H9 (cell line): Measurements from ENCODE around the gene TRUB2. TPM values are rescaled to one million over a fixed set of nuclear protein-coding genes. Genes with fewer than 3 reads are reported as not detected.

ENCODE experiments used
- DNase-seq: peaks from one replicate; pipeline ENCODE4 v3.0.0-alpha.2; 2017
- H2AFZ ChIP-seq: one replicate; pipeline ENCODE4 v1.6.1; 2013; ENCODE audit warnings: mild to moderate bottlenecking, low read length, control low read depth, moderate library complexity
- H2AK5ac ChIP-seq: 2 replicates; pipeline ENCODE4 v1.6.1; 2013; ENCODE audit warnings: low read length, control low read depth, mixed read lengths; ENCODE audit not compliant: insufficient read length
- H2BK120ac ChIP-seq: one replicate; pipeline ENCODE4 v1.6.1; 2013; ENCODE audit warnings: low read depth, mild to moderate bottlenecking, low read length, control low read depth, inconsistent platforms; ENCODE audit not compliant: poor library complexity, severe bottlenecking
- H2BK12ac ChIP-seq: 2 replicates; pipeline ENCODE4 v1.6.1; 2013; ENCODE audit warnings: low read length, control low read depth, mixed read lengths, low read depth; ENCODE audit not compliant: insufficient read length
- H2BK15ac ChIP-seq: 2 replicates; pipeline ENCODE4 v1.6.1; 2013; ENCODE audit warnings: low read depth, low read length, control low read depth
- H2BK20ac ChIP-seq: one replicate; pipeline ENCODE4 v1.6.1; 2013; ENCODE audit warnings: low read depth, mild to moderate bottlenecking, low read length, control low read depth, inconsistent platforms; ENCODE audit not compliant: poor library complexity, severe bottlenecking
- H2BK5ac ChIP-seq: 2 replicates; pipeline ENCODE4 v1.6.1; 2013; ENCODE audit warnings: low read length, control low read depth, mixed read lengths; ENCODE audit not compliant: insufficient read length
- H3K14ac ChIP-seq: 2 replicates; pipeline ENCODE4 v1.6.1; 2013; ENCODE audit warnings: low read length, control low read depth; ENCODE audit not compliant: insufficient read depth
- H3K18ac ChIP-seq: 2 replicates; pipeline ENCODE4 v1.6.1; 2013; ENCODE audit warnings: low read depth, mild to moderate bottlenecking, mixed read lengths, low read length, control low read depth; ENCODE audit not compliant: insufficient read length
- H3K23ac ChIP-seq: 2 replicates; pipeline ENCODE4 v1.6.1; 2013; ENCODE audit warnings: low read length, control low read depth, mixed read lengths, low read depth; ENCODE audit not compliant: insufficient read length
- H3K23me2 ChIP-seq: 2 replicates; pipeline ENCODE4 v1.6.1; 2013; ENCODE audit warnings: low read depth, mild to moderate bottlenecking, mixed read lengths, low read length, control low read depth; ENCODE audit not compliant: insufficient read length, poor library complexity, severe bottlenecking
- H3K27ac ChIP-seq: 2 replicates; pipeline ENCODE4 v1.5.1; 2013; ENCODE audit warnings: low read length, control low read depth, mixed read lengths, low read depth; ENCODE audit not compliant: insufficient read length
- H3K27me3 ChIP-seq: 2 replicates; pipeline ENCODE4 v1.6.1; 2013; ENCODE audit warnings: low read length, control low read depth, inconsistent platforms; ENCODE audit not compliant: insufficient read depth
- H3K4ac ChIP-seq: 2 replicates; pipeline ENCODE4 v1.6.1; 2013; ENCODE audit warnings: low read depth, mild to moderate bottlenecking, control low read depth, inconsistent platforms, low read length, moderate library complexity
- H3K4me1 ChIP-seq: 2 replicates; pipeline ENCODE4 v1.6.1; 2013; ENCODE audit warnings: low read length, control low read depth, inconsistent platforms; ENCODE audit not compliant: insufficient read depth
- H3K4me2 ChIP-seq: 2 replicates; pipeline ENCODE4 v1.6.1; 2013; ENCODE audit warnings: low read length, control low read depth, mixed read lengths; ENCODE audit not compliant: insufficient read length, insufficient read depth
- H3K56ac ChIP-seq: 2 replicates; pipeline ENCODE4 v1.6.1; 2013; ENCODE audit warnings: low read depth, mild to moderate bottlenecking, mixed read lengths, low read length, control low read depth; ENCODE audit not compliant: insufficient read length
- H3K79me1 ChIP-seq: 2 replicates; pipeline ENCODE4 v1.6.1; 2013; ENCODE audit warnings: low read depth, mild to moderate bottlenecking, moderate library complexity, low read length, control low read depth, inconsistent platforms; ENCODE audit not compliant: insufficient read depth, poor library complexity, severe bottlenecking
- H3K79me2 ChIP-seq: 2 replicates; pipeline ENCODE4 v1.6.1; 2013; ENCODE audit warnings: low read length, control low read depth, inconsistent platforms; ENCODE audit not compliant: insufficient read depth
- H3K9ac ChIP-seq: 2 replicates; pipeline ENCODE4 v1.6.1; 2013; ENCODE audit warnings: low read length, control low read depth, mixed read lengths; ENCODE audit not compliant: insufficient read length; ENCODE audit errors: extremely low read depth
- H3K9me3 ChIP-seq: one replicate; pipeline ENCODE4 v1.6.1; 2013; ENCODE audit warnings: low read depth, low read length, inconsistent platforms; ENCODE audit not compliant: control insufficient read depth
- H3T11ph ChIP-seq: one replicate; pipeline ENCODE4 v1.6.1; 2013; ENCODE audit warnings: mild to moderate bottlenecking, low read length, control low read depth, inconsistent platforms
- H4K20me1 ChIP-seq: one replicate; pipeline ENCODE4 v1.6.1; 2013; ENCODE audit not compliant: control insufficient read depth, insufficient read length, insufficient read depth
- H4K5ac ChIP-seq: 2 replicates; pipeline ENCODE4 v1.6.1; 2013; ENCODE audit warnings: low read depth, mild to moderate bottlenecking, mixed read lengths, low read length, control low read depth; ENCODE audit not compliant: insufficient read length
- H4K8ac ChIP-seq: replicated peaks from 2 replicates; pipeline ENCODE4 v1.6.1; 2013; ENCODE audit warnings: low read length, control low read depth, mixed read lengths, low read depth; ENCODE audit not compliant: insufficient read length
- H4K91ac ChIP-seq: 2 replicates; pipeline ENCODE4 v1.6.1; 2013; ENCODE audit warnings: low read depth, mild to moderate bottlenecking, moderate library complexity, mixed read lengths, low read length, control low read depth; ENCODE audit not compliant: insufficient read length
- H3K27ac Mint-ChIP-seq, 3 experiments: 2 replicates in 2 of 3; 3 replicates in 1 of 3; pipeline ENCODE4 v1.8.0; 2020 to 2021; ENCODE audit warnings: mixed read lengths in 3 of 3, mild to moderate bottlenecking in 1 of 3, moderate library complexity in 1 of 3
- H3K27me3 Mint-ChIP-seq: 2 replicates; pipeline ENCODE4 v1.8.0; 2021; ENCODE audit warnings: low read depth, mild to moderate bottlenecking, moderate library complexity, mixed read lengths
- H3K36me3 Mint-ChIP-seq, 3 experiments: 2 replicates in 2 of 3; 3 replicates in 1 of 3; pipeline ENCODE4 v1.8.0; 2020 to 2021; ENCODE audit warnings: low read depth in 3 of 3, mixed read lengths in 3 of 3; ENCODE audit not compliant: insufficient read depth in 1 of 3
- H3K4me1 Mint-ChIP-seq, 2 experiments: 2 replicates each; pipeline ENCODE4 v1.8.0; 2020; ENCODE audit warnings: mixed read lengths in 2 of 2
- H3K4me3 Mint-ChIP-seq, 2 experiments: 2 replicates in 1 of 2; 3 replicates in 1 of 2; pipeline ENCODE4 v1.8.0; 2020 to 2021; ENCODE audit warnings: mild to moderate bottlenecking in 2 of 2, mixed read lengths in 2 of 2, moderate library complexity in 1 of 2
- H3K9me3 Mint-ChIP-seq, 2 experiments: 2 replicates in 1 of 2; 3 replicates in 1 of 2; pipeline ENCODE4 v1.8.0; 2020; ENCODE audit warnings: mild to moderate bottlenecking in 2 of 2, mixed read lengths in 2 of 2, moderate library complexity in 1 of 2
- WGBS: extraction: QIAGEN DNeasy Blood & Tissue Kit; methylation state at CpG from one replicate; pipeline ENCODE4 v1.1.7; 2013; ENCODE audit warnings: missing lambda C conversion rate, low lambda C conversion rate, mixed read lengths; ENCODE audit not compliant: insufficient read length; ENCODE audit errors: extremely low coverage; 5-methylcytosine and 5-hydroxymethylcytosine counted together
- total RNA-seq: library from RNA; stranded (reverse); gene quantifications from 2 replicates; pipeline ENCODE4 v1.2.1, GENCODE V29; 2021
- TF ChIP-seq, protein P1 (sequence below): fragments of 200-600 bp; sonication (generic); conservative IDR thresholded peaks from 3 replicates; pipeline ENCODE4 v1.8.0; 2021; ENCODE audit warnings: antibody characterized with exemption, mild to moderate bottlenecking

TRUB2 gene
- total RNA-seq, 1 experiment from 2014 or later = 38.3 TPM

DNA sequence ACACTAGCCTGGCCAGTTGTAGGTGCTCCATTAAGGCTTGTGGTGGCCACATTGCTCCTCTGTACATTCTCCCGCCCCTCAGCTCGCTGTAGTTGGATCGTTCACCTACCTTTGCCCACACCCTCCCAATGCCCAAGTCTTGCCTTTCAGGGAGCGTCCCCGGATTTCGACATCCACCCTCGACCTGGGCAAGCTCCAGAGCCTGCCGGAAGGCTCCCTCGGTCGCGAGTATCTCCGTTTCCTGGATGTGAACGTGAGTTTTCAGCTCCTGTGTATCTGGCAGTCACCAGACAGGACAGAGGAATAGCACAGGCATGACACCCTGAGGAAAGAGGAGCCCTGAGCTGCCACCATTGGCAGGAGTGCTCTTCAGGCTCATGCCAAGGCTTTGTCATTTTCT lies 3.4 kb upstream of the TRUB2 start:
- Mint-ChIP-seq H3K4me3 (no peak overlapping the region; a peak in 1 of 5 replicates), H3K9me3 (no peaks in the 10 kb centered on the region; a peak in 1 of 5 replicates), H3K36me3 (peaks cover 0 to 23% (median 12%) of the 10 kb centered on the region in 3 experiments; a peak in 6 of 7 replicates), H3K27ac (no peak overlapping the region), H3K27me3 (no peaks in the 10 kb centered on the region), H3K4me1 (peaks cover 6 to 12% of the 10 kb centered on the region in 2 experiments)
- TF ChIP-seq, protein P1, sequence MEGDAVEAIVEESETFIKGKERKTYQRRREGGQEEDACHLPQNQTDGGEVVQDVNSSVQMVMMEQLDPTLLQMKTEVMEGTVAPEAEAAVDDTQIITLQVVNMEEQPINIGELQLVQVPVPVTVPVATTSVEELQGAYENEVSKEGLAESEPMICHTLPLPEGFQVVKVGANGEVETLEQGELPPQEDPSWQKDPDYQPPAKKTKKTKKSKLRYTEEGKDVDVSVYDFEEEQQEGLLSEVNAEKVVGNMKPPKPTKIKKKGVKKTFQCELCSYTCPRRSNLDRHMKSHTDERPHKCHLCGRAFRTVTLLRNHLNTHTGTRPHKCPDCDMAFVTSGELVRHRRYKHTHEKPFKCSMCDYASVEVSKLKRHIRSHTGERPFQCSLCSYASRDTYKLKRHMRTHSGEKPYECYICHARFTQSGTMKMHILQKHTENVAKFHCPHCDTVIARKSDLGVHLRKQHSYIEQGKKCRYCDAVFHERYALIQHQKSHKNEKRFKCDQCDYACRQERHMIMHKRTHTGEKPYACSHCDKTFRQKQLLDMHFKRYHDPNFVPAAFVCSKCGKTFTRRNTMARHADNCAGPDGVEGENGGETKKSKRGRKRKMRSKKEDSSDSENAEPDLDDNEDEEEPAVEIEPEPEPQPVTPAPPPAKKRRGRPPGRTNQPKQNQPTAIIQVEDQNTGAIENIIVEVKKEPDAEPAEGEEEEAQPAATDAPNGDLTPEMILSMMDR = no peak
- DNase-seq = no peak
- no peaks in the 10 kb centered on the region for H3K27me3 ChIP-seq
- H2BK20ac ChIP-seq = no peak overlapping the region
- peaks cover 2% of the 10 kb centered on the region; the same call in 1 of the 2 replicates for H3K79me2 ChIP-seq
- H3K18ac ChIP-seq = no peak overlapping the region
- H3K9me3 ChIP-seq = no peaks in the 10 kb centered on the region
- no peak overlapping the region for H3K14ac ChIP-seq
- H3K9ac ChIP-seq = no peak overlapping the region
- no peak overlapping the region for H2BK15ac ChIP-seq
- H3K4me1 ChIP-seq = no peaks in the 10 kb centered on the region
- no peak overlapping the region for H3T11ph ChIP-seq
- H3K4ac ChIP-seq = no peak overlapping the region
- no peak overlapping the region for H3K27ac ChIP-seq
- no peak overlapping the region for H4K5ac ChIP-seq
- no peak overlapping the region for H2AK5ac ChIP-seq
- no peaks in the 10 kb centered on the region for H4K20me1 ChIP-seq
- no peak overlapping the region for H4K91ac ChIP-seq
- peaks cover 3% of the 10 kb centered on the region for H3K79me1 ChIP-seq
- no CpG with 5 or more reads among the region's 13 CpGs for WGBS
- H2BK120ac ChIP-seq = no peak overlapping the region
- H2BK12ac ChIP-seq = no peak overlapping the region
- no peak overlapping the region for H4K8ac ChIP-seq
- H3K23me2 ChIP-seq = peaks cover 7% of the 10 kb centered on the region
- H3K4me2 ChIP-seq = no peak overlapping the region
- no peak overlapping the region for H2AFZ ChIP-seq
- H2BK5ac ChIP-seq = no peak overlapping the region
- H3K23ac ChIP-seq = no peak overlapping the region
- no peak overlapping the region for H3K56ac ChIP-seq
